NCI-H187 (cell line): ENCODE results near the gene PAN2.

Experiments used
- DNase-seq, 2 experiments: peaks; one replicate each; lab custom pipeline; 2025; lab: John Stamatoyannopoulos, UW

The PAN2 gene

DNA sequence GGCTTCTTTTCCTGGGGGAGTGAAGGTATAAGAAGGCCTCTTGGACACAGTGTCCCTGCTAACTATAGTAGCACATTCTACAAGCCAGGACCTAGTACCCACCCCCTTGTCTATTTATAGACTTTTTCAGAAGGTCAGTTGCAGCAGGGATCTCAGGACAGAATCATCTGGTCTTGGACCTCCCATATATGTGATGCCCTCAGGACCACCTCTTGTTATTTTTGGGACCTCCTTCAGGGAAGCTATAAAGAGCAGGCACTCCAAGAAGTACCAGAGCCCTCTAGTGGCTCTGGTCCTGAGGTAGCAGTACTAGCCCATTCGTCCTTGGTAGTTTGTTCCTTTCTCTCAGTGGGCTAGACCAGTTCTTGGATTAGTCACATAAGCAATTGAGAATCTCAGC lies 62.8 kb downstream of the PAN2 start:
- DNase-seq: no peak

DNA sequence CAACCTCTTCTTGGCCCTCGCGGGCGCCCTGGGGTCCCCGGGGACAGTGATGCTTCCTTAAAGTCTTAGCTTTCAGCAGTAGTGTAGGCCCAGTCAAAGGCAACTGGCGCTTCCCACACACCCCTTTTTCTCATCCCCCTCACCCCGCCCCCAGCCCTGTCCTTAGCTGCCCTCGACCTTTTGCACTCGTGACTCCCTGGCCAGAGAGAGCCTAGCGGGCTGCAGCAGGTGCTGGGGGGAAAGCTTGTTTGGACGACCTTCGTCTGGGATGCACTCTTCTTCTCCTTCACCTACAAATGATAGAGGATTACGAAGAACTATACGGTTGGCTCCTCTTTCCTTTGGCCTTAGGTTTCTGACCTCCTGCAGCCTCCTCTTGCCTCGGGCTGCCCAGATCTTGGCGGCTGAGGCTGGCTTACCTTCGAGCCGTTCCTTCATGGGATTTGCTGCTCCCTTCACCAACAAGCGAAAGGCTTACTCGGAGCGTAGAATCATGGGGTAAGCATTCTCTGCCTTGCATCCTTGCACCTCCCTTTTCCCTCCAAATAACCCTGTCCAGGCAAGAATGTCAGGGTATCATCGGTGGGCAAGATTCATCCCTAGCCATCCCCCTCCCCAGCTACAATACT lies 66.2 kb downstream of the PAN2 start:
- no peak for DNase-seq

- peak; percentile 66 to 84 for DNase-seq
Measured at GRCh38 chr12:56266693-56267442, 66.9 kb downstream of the PAN2 start, which contains the start of gene COQ10A. COQ10A (plus strand) TSS chr12:56266942; CDS start chr12:56267119, 177 bp downstream.
